ES-I3 (cell line): ENCODE data around the gene IFT25.
"Not testable (repeated sequence)": the region's sequence is repeated elsewhere in the genome, so short reads cannot be mapped to it uniquely, and the experiment has no call there.

Experiments used
- H3K36me3 ChIP-seq: 2 replicates; pipeline ENCODE4 v1.6.1; 2013; ENCODE audit warnings: mild to moderate bottlenecking, low read length, control low read depth, moderate library complexity; ENCODE audit not compliant: insufficient read depth
- H3K4me1 ChIP-seq: 2 replicates; pipeline ENCODE4 v1.6.1; 2013; ENCODE audit warnings: mild to moderate bottlenecking, control low read depth, low read length; ENCODE audit not compliant: insufficient read depth
- H3K9ac ChIP-seq: 2 replicates; pipeline ENCODE4 v1.6.1; 2013; ENCODE audit warnings: low read depth, mild to moderate bottlenecking, low read length, moderate library complexity
- H3K9me3 ChIP-seq: 2 replicates; pipeline ENCODE4 v1.6.1; 2013; ENCODE audit warnings: mild to moderate bottlenecking, low read length, moderate library complexity; ENCODE audit not compliant: control insufficient read depth, insufficient read depth

Gene IFT25

GRCh38 chr1:53945433-53946251, at the start of gene IFT25:
TSS of gene IFT25 (minus strand) at chr1:53945699. CDS start at chr1:53940082, 5,617 bp downstream.
- H3K36me3 ChIP-seq = no peaks in the 10 kb centered on the region; the same call in 1 of the 2 replicates
- peak within 1 kb of the TSS; percentile 91 for H3K9ac ChIP-seq
- H3K9me3 ChIP-seq = no peaks in the 10 kb centered on the region
- peaks cover 15% of the 10 kb centered on the region; the same call in 1 of the 2 replicates for H3K4me1 ChIP-seq

- H3K4me1 ChIP-seq, H3K36me3 ChIP-seq, H3K9ac ChIP-seq, H3K9me3 ChIP-seq: not testable (repeated sequence)
These were observed 49.0 kb upstream of the IFT25 start for GRCh38 chr1:53994516-53994915.

- Histone ChIP-seq H3K9ac (no peak overlapping the region), H3K4me1 (no peaks in the 10 kb centered on the region), H3K36me3 (no peaks in the 10 kb centered on the region), H3K9me3 (no peaks in the 10 kb centered on the region)
These were observed 46.8 kb upstream of the IFT25 start for GRCh38 chr1:53992085-53992874.

- no peaks in the 10 kb centered on the region for H3K9me3 ChIP-seq
- peaks cover 1% of the 10 kb centered on the region; the same call in 1 of the 2 replicates for H3K4me1 ChIP-seq
- H3K36me3 ChIP-seq = no peaks in the 10 kb centered on the region
- H3K9ac ChIP-seq = no peak overlapping the region
These were observed 42.4 kb upstream of the IFT25 start for GRCh38 chr1:53987880-53988279.

GRCh38 chr1:53986458-53986857, 41.0 kb upstream of the IFT25 start:
- H3K36me3 ChIP-seq = no peaks in the 10 kb centered on the region
- H3K4me1 ChIP-seq = peaks cover 8% of the 10 kb centered on the region
- no peak overlapping the region for H3K9ac ChIP-seq
- H3K9me3 ChIP-seq = no peaks in the 10 kb centered on the region

GRCh38 chr1:53984726-53985125, 39.2 kb upstream of the IFT25 start:
- Histone ChIP-seq H3K4me1 (peaks cover 8% of the 10 kb centered on the region), H3K9ac (no peak overlapping the region), H3K9me3 (no peaks in the 10 kb centered on the region), H3K36me3 (no peaks in the 10 kb centered on the region)

- no peaks in the 10 kb centered on the region for H3K9me3 ChIP-seq
- no peaks in the 10 kb centered on the region for H3K36me3 ChIP-seq
- peak overlapping the region; percentile 25; the same call in 1 of the 2 replicates for H3K9ac ChIP-seq
- peaks cover 8% of the 10 kb centered on the region for H3K4me1 ChIP-seq
These were observed 37.2 kb upstream of the IFT25 start for GRCh38 chr1:53982763-53983104.

- Histone ChIP-seq H3K9me3 (no peaks in the 10 kb centered on the region), H3K4me1 (peaks cover 8% of the 10 kb centered on the region), H3K36me3 (no peaks in the 10 kb centered on the region), H3K9ac (peak overlapping the region; percentile 25; the same call in 1 of the 2 replicates)
These were observed 36.7 kb upstream of the IFT25 start for GRCh38 chr1:53982034-53982762.

- Histone ChIP-seq H3K4me1 (peaks cover 8% of the 10 kb centered on the region), H3K9me3 (no peaks in the 10 kb centered on the region), H3K36me3 (no peaks in the 10 kb centered on the region), H3K9ac (no peak overlapping the region)
These were observed 35.7 kb upstream of the IFT25 start for GRCh38 chr1:53981220-53981619.

- Histone ChIP-seq H3K36me3 (no peaks in the 10 kb centered on the region), H3K9ac (no peak overlapping the region)
These were observed 34.4 kb upstream of the IFT25 start for GRCh38 chr1:53979712-53980450.

GRCh38 chr1:53975861-53976260, 30.4 kb upstream of the IFT25 start:
- H3K4me1 ChIP-seq = no peaks in the 10 kb centered on the region
- H3K9ac ChIP-seq = no peak overlapping the region
- no peaks in the 10 kb centered on the region for H3K36me3 ChIP-seq
- no peaks in the 10 kb centered on the region for H3K9me3 ChIP-seq

More at GRCh38 chr1:53979712-53980450, 34.4 kb upstream of the IFT25 start:
- Histone ChIP-seq H3K9me3 (no peaks in the 10 kb centered on the region), H3K4me1 (peaks cover 8% of the 10 kb centered on the region)

- H3K4me1 ChIP-seq = no peaks in the 10 kb centered on the region
- H3K9ac ChIP-seq = no peak overlapping the region
- no peaks in the 10 kb centered on the region for H3K36me3 ChIP-seq
- no peaks in the 10 kb centered on the region for H3K9me3 ChIP-seq
These were observed 26.2 kb upstream of the IFT25 start for GRCh38 chr1:53971718-53972117.

GRCh38 chr1:53969323-53969722, 23.8 kb upstream of the IFT25 start:
- not testable (repeated sequence) for H3K36me3 ChIP-seq, H3K9me3 ChIP-seq, H3K9ac ChIP-seq, H3K4me1 ChIP-seq

GRCh38 chr1:53968125-53968513, 22.6 kb upstream of the IFT25 start:
- H3K9me3 ChIP-seq = no peaks in the 10 kb centered on the region
- H3K4me1 ChIP-seq = peaks cover 5% of the 10 kb centered on the region; the same call in 1 of the 2 replicates
- H3K36me3 ChIP-seq = no peaks in the 10 kb centered on the region
- no peak overlapping the region for H3K9ac ChIP-seq
